NCI-H146 (cell line): ENCODE data around the gene EMC8.
"Not testable (repeated sequence)": the region's sequence is repeated elsewhere in the genome, so short reads cannot be mapped to it uniquely, and the experiment has no call there.

Experiments used
- DNase-seq: peaks from one replicate; lab custom pipeline; 2025; lab: John Stamatoyannopoulos, UW

Gene EMC8

GRCh38 chr16:85835227-85835751 lies 35.9 kb upstream of the EMC8 start:
- no peak for DNase-seq

DNA sequence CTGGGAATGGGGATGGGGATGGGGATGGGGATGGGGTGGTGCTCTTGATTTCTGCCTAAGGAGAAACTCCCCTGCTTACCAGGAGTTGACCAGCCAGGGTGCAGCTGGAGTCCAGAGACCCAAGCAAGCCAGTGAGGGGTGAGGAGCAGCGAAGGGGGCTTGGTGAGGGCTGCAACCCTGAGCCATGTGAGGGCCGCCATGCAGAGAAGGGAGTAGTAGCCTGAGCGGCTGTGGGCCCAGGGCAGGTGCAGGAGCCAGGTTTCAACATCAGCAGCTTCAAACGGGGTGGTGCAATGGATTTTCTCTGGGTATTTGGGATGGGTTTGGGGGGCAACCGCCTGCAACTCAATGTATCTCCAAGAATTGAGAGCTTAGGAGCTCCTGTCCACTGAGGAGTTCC lies 35.4 kb upstream of the EMC8 start:
- no peak for DNase-seq

- DNase-seq: no peak
These were observed 34.0 kb upstream of the EMC8 start for GRCh38 chr16:85833219-85833920.

- no peak for DNase-seq
These were observed 33.4 kb upstream of the EMC8 start for GRCh38 chr16:85832570-85833218.

GRCh38 chr16:85830821-85831220 lies 31.5 kb upstream of the EMC8 start:
- DNase-seq: no peak

- no peak for DNase-seq
These were observed 30.6 kb upstream of the EMC8 start for GRCh38 chr16:85829751-85830445.

GRCh38 chr16:85829171-85829719 lies 29.9 kb upstream of the EMC8 start:
- DNase-seq: no peak

DNA sequence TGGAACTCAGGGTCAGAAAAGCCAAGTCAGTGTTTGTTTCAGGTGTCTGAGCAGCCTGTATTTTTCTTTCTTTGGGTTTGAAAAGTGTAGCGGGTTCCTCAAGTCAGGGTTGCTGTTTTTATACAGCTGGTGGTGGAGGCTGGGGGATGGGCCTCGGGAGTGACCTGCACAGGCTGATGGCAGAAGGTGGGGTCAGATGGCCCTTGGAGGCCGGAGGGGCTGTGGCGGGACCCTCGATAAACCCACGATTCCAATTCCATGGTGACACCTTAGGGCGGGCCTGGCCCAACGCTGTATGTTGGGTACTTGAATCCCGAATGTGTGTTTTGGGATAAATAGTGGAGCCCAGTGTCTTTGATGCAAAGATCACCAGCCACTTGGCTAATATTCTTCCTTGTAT lies 28.8 kb upstream of the EMC8 start:
- no peak for DNase-seq

DNA sequence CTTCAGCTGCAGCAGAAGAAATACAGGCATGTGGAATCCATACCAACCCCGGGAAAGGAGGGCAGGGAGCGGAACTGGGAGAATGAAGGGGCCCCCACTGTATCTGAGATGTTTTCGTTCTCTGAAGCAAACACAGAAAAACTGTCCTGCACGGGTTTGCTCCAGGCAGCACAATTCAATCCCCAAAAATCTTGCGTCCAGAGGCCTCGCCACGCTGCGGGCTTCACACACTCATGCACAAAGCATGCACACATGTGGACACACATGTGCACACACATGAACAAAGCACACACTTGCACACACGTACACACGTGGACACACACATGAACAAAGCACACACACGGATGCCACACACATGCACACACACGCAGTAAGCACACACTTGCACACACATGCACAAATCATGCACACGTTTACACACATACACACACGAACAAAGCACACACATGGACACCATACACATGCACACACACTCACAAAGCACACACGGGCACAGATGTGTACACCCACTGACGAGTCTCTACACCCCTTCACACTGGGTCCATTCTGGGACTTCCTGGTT lies 27.4 kb upstream of the EMC8 start:
- no peak for DNase-seq

DNA sequence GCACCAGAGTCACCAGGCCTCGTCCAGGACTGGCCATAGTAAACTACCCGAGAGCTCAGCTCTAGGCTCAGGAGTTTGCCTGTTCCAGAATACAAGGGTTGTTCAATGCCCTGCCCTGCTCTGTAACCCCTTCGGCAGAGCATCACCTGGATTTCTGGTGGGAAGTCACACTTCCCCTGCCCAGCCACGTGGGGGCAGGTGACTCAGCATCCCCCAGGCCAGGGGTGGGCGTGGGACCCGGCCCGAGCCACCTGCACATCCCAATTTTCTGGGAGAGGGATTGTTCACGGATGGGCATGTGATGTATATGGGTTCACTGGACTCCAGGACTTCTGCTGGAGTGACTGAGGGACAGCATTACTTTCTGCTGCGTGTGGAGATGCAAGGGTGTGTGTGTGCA lies 26.0 kb upstream of the EMC8 start:
- DNase-seq: no peak

GRCh38 chr16:85824161-85825135 lies 25.1 kb upstream of the EMC8 start:
- DNase-seq: no peak

- no peak for DNase-seq
These were observed 24.1 kb upstream of the EMC8 start for GRCh38 chr16:85823328-85823920.

GRCh38 chr16:85822145-85822544 lies 22.8 kb upstream of the EMC8 start:
- no peak for DNase-seq

- DNase-seq: peak; percentile 62
These were observed 22.2 kb upstream of the EMC8 start for GRCh38 chr16:85821390-85822135.

DNA sequence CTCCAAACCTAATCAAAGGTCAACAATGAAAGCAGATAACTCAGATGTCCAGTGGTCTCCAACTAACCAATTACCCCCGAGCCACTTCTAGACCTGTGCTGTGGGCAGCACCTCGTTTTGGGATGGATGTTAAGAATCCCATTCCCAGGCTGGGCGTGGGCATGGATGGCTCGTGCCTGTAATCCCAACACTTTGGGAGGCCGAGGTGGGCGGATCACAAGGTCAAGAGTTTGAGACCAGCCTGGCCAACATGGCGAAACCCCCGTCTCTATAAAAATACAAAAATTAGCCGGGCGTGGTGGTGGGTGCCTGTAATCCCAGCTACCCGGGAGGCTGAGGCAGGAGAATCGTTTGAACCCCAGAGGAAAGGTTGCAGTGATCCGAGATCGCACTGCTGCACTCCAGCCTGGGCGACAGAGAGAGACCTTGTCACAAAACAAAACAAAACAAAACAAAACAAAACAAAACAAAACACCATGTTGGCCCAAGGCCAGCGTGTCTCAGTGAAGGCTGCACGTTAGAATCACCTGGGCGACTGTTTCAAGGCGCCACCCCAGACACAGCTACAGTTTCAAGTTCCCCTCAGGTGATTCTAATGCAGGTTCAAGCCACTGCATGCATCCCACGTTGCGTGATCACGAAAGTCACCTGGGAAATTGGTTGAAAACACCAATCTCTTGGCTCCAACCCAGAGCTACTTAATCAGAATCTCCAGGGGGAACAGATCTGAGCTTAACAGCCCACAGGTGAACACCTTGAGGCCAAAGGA lies 21.4 kb upstream of the EMC8 start:
- no peak for DNase-seq

DNA sequence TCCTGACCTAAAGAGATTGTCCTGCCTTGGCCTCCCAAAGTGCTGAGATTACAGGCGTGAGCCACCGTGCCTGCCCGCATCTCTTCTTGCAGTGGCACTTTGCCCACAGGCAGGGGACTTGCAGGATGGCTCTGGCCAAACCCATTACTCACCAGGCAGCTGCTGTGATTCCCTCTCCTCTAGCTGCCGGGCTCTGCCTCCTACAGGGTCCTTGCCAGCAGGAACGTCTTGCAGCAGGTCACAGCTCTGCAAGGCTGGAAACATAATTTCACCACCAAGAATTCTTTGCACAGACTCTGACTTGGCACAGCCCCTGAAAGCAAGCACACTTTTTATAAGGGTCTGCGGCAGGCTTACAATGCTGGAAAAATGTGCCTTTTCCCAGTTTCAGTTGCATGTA lies 20.4 kb upstream of the EMC8 start:
- no peak for DNase-seq

DNA sequence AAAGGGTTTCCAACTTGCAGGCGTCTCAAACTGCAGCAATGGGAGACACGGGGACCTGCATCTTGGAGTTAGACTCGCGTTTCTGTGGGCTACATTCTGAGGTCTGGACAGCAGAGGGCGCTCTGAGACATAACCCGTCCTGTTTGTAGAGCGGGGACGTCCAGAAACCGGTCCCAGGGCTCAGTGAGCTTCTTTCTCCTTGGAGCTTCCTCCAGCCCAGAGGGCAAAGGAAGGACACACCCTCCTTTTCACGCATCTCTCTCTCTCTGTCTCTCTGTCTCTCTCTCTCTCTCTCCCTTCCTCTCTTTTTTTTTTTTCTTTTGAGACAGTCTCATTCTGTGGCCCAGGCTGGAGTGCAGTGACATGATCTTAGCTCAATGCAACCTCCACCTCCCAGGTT lies 19.9 kb upstream of the EMC8 start:
- DNase-seq: peak; percentile 39

- not testable (repeated sequence) for DNase-seq
These were observed 17.9 kb upstream of the EMC8 start for GRCh38 chr16:85817195-85817594.

DNA sequence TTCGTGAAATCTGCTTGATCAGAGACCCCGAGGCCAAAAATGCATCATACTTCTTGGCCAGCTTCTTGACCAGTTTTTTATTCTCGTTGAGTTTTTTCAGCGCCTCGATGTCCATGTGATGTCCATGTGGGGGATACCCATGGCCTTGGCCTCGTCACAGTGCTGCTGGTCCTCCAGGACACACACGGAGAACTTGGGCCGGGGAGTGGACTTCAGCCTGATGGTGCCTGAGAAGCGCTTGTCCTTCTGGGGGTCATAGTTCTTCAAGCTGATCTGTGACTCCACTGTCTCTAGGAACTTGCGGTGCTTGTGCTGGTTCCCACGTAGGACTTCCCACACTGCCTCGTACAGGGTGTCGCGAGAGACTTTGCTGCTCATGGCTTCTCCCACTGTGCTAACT lies 16.8 kb upstream of the EMC8 start:
- no peak for DNase-seq
